Measurements from ENCODE around the gene TCF3.

Gene TCF3

GRCh38 chr19:1626417-1627010 is 25.9 kb downstream of the TCF3 start:
- Histone ChIP-seq H2BK5ac (ENCODE audit: low read depth, low read length, poor library complexity, severe bottlenecking) (no peak overlapping the region), H3K36me3 (ENCODE audit: control insufficient read depth in 1 of 2, insufficient read depth in 2 of 2, low read depth in 1 of 2, low read length in 2 of 2) (peaks cover 38 to 86% of the 10 kb centered on the region in 2 experiments), H3K14ac (ENCODE audit: low read length in 2 of 2) (no peak overlapping the region), H3K4me3 (ENCODE audit: insufficient read depth in 1 of 2, low read depth in 1 of 2, low read length in 2 of 2) (no peak overlapping the region), H3K4me1 (ENCODE audit: control insufficient read depth, insufficient read depth, low read depth, low read length) (peaks cover 10% of the 10 kb centered on the region), H3K18ac (ENCODE audit: low read depth in 1 of 2, low read length in 2 of 2) (no peak overlapping the region), H3K27ac (ENCODE audit: low read length, poor library complexity, severe bottlenecking) (no peak overlapping the region), H2AK5ac (ENCODE audit: low read length, severe bottlenecking) (no peak overlapping the region), H3K27me3 (ENCODE audit: control insufficient read depth in 1 of 2, insufficient read depth in 1 of 2, low read length in 2 of 2) (no peaks in the 10 kb centered on the region), H4K91ac (ENCODE audit: low read length) (no peak overlapping the region), H2BK15ac (ENCODE audit: low read depth, poor library complexity, severe bottlenecking) (no peak overlapping the region), H4K8ac (ENCODE audit: low read length) (peak overlapping the region; percentile 50), H3K4ac (ENCODE audit: low read depth in 1 of 2, low read length in 2 of 2) (no peak overlapping the region), H3K9me3 (ENCODE audit: control insufficient read depth, low read length) (no peaks in the 10 kb centered on the region), H2AFZ (ENCODE audit: low read depth, low read length) (no peak overlapping the region), H2BK12ac (ENCODE audit: low read length in 2 of 2) (no peak overlapping the region), H2BK120ac (ENCODE audit: low read depth, low read length) (no peak overlapping the region), H3K79me1 (replicated peaks; ENCODE audit: low read length, poor library complexity, severe bottlenecking) (peaks cover 54% of the 10 kb centered on the region), H3K4me2 (ENCODE audit: low read length, poor library complexity, severe bottlenecking) (no peak overlapping the region), H3K9ac (ENCODE audit: low read length) (no peak overlapping the region), H3K23ac (ENCODE audit: low read length in 2 of 2) (no peak overlapping the region)
- no peak for DNase-seq
- WGBS = 95% methylated on average over 32 of the region's 32 CpGs

- no peaks in the 10 kb centered on the region for H3K9me3 ChIP-seq (ENCODE audit: control insufficient read depth, low read length)
- peaks cover 6% of the 10 kb centered on the region for H3K4me1 ChIP-seq (ENCODE audit: control insufficient read depth, insufficient read depth, low read depth, low read length)
- no peak overlapping the region for H3K27ac ChIP-seq (ENCODE audit: low read length, poor library complexity, severe bottlenecking)
- H3K9ac ChIP-seq (ENCODE audit: low read length) = no peak overlapping the region
- no peak overlapping the region for H2BK120ac ChIP-seq (ENCODE audit: low read depth, low read length)
- no peak overlapping the region for H3K14ac ChIP-seq (ENCODE audit: low read length in 2 of 2)
- no peak overlapping the region for H3K23ac ChIP-seq (ENCODE audit: low read length in 2 of 2)
- no peak overlapping the region for H3K4me2 ChIP-seq (ENCODE audit: low read length, poor library complexity, severe bottlenecking)
- H3K36me3 ChIP-seq (ENCODE audit: control insufficient read depth in 1 of 2, insufficient read depth in 2 of 2, low read depth in 1 of 2, low read length in 2 of 2) = peaks cover 48 to 87% of the 10 kb centered on the region in 2 experiments
- H4K91ac ChIP-seq (ENCODE audit: low read length) = no peak overlapping the region
- no peak overlapping the region for H3K4me3 ChIP-seq (ENCODE audit: insufficient read depth in 1 of 2, low read depth in 1 of 2, low read length in 2 of 2)
- H2AFZ ChIP-seq (ENCODE audit: low read depth, low read length) = no peak overlapping the region
- H3K79me1 ChIP-seq (replicated peaks; ENCODE audit: low read length, poor library complexity, severe bottlenecking) = peaks cover 60% of the 10 kb centered on the region
- no peak overlapping the region for H3K18ac ChIP-seq (ENCODE audit: low read depth in 1 of 2, low read length in 2 of 2)
- peak; percentile 67 for DNase-seq
- peak overlapping the region; percentile 57 for H4K8ac ChIP-seq (ENCODE audit: low read length)
- H2AK5ac ChIP-seq (ENCODE audit: low read length, severe bottlenecking) = no peak overlapping the region
- H3K4ac ChIP-seq (ENCODE audit: low read depth in 1 of 2, low read length in 2 of 2) = no peak overlapping the region
- no peak overlapping the region for H2BK12ac ChIP-seq (ENCODE audit: low read length in 2 of 2)
- no peak overlapping the region for H2BK5ac ChIP-seq (ENCODE audit: low read depth, low read length, poor library complexity, severe bottlenecking)
- H2BK15ac ChIP-seq (ENCODE audit: low read depth, poor library complexity, severe bottlenecking) = no peak overlapping the region
- no peaks in the 10 kb centered on the region for H3K27me3 ChIP-seq (ENCODE audit: control insufficient read depth in 1 of 2, insufficient read depth in 1 of 2, low read length in 2 of 2)
- WGBS = 75% methylated on average over 23 of the region's 23 CpGs
Measured at GRCh38 chr19:1624458-1624857, 28.0 kb downstream of the TCF3 start.

GRCh38 chr19:1622541-1622940 is 29.9 kb downstream of the TCF3 start:
- 89% methylated on average over 5 of the region's 5 CpGs for WGBS

GRCh38 chr19:1622007-1622406 is 30.4 kb downstream of the TCF3 start:
- H2AFZ ChIP-seq (ENCODE audit: low read depth, low read length) = no peak overlapping the region
- no peak overlapping the region for H3K18ac ChIP-seq (ENCODE audit: low read depth in 1 of 2, low read length in 2 of 2)
- no peak overlapping the region for H2BK12ac ChIP-seq (ENCODE audit: low read length in 2 of 2)
- H2AK5ac ChIP-seq (ENCODE audit: low read length, severe bottlenecking) = no peak overlapping the region
- no peak overlapping the region for H2BK15ac ChIP-seq (ENCODE audit: low read depth, poor library complexity, severe bottlenecking)
- no peak for DNase-seq
- 97% methylated on average over 22 of the region's 23 CpGs for WGBS
- no peak overlapping the region for H3K27ac ChIP-seq (ENCODE audit: low read length, poor library complexity, severe bottlenecking)
- H3K36me3 ChIP-seq (ENCODE audit: control insufficient read depth in 1 of 2, insufficient read depth in 2 of 2, low read depth in 1 of 2, low read length in 2 of 2) = peaks cover 69 to 99% of the 10 kb centered on the region in 2 experiments
- H3K23ac ChIP-seq (ENCODE audit: low read length in 2 of 2) = no peak overlapping the region
- H3K9ac ChIP-seq (ENCODE audit: low read length) = no peak overlapping the region
- no peak overlapping the region for H4K91ac ChIP-seq (ENCODE audit: low read length)
- no peak overlapping the region for H4K8ac ChIP-seq (ENCODE audit: low read length)
- H3K27me3 ChIP-seq (ENCODE audit: control insufficient read depth in 1 of 2, insufficient read depth in 1 of 2, low read length in 2 of 2) = no peaks in the 10 kb centered on the region
- no peak overlapping the region for H3K14ac ChIP-seq (ENCODE audit: low read length in 2 of 2)
- no peak overlapping the region for H3K4me2 ChIP-seq (ENCODE audit: low read length, poor library complexity, severe bottlenecking)
- no peak overlapping the region for H2BK5ac ChIP-seq (ENCODE audit: low read depth, low read length, poor library complexity, severe bottlenecking)
- H3K4me3 ChIP-seq (ENCODE audit: insufficient read depth in 1 of 2, low read depth in 1 of 2, low read length in 2 of 2) = no peak overlapping the region
- peaks cover 6% of the 10 kb centered on the region for H3K4me1 ChIP-seq (ENCODE audit: control insufficient read depth, insufficient read depth, low read depth, low read length)
- peaks cover 58% of the 10 kb centered on the region for H3K79me1 ChIP-seq (replicated peaks; ENCODE audit: low read length, poor library complexity, severe bottlenecking)
- no peaks in the 10 kb centered on the region for H3K9me3 ChIP-seq (ENCODE audit: control insufficient read depth, low read length)
- no peak overlapping the region for H3K4ac ChIP-seq (ENCODE audit: low read depth in 1 of 2, low read length in 2 of 2)
- no peak overlapping the region for H2BK120ac ChIP-seq (ENCODE audit: low read depth, low read length)

More at GRCh38 chr19:1622541-1622940, 29.9 kb downstream of the TCF3 start:
- H3K4ac ChIP-seq (ENCODE audit: low read depth in 1 of 2, low read length in 2 of 2) = no peak overlapping the region
- no peak overlapping the region for H3K18ac ChIP-seq (ENCODE audit: low read depth in 1 of 2, low read length in 2 of 2)
- no peak overlapping the region for H3K27ac ChIP-seq (ENCODE audit: low read length, poor library complexity, severe bottlenecking)
- no peak overlapping the region for H3K23ac ChIP-seq (ENCODE audit: low read length in 2 of 2)
- no peak overlapping the region for H2BK12ac ChIP-seq (ENCODE audit: low read length in 2 of 2)
- H3K4me3 ChIP-seq (ENCODE audit: insufficient read depth in 1 of 2, low read depth in 1 of 2, low read length in 2 of 2) = no peak overlapping the region
- H3K4me2 ChIP-seq (ENCODE audit: low read length, poor library complexity, severe bottlenecking) = no peak overlapping the region
- no peak overlapping the region for H2BK15ac ChIP-seq (ENCODE audit: low read depth, poor library complexity, severe bottlenecking)
- no peaks in the 10 kb centered on the region for H3K27me3 ChIP-seq (ENCODE audit: control insufficient read depth in 1 of 2, insufficient read depth in 1 of 2, low read length in 2 of 2)
- no peak overlapping the region for H4K91ac ChIP-seq (ENCODE audit: low read length)
- H2AFZ ChIP-seq (ENCODE audit: low read depth, low read length) = no peak overlapping the region
- H2BK120ac ChIP-seq (ENCODE audit: low read depth, low read length) = no peak overlapping the region
- peaks cover 6% of the 10 kb centered on the region for H3K4me1 ChIP-seq (ENCODE audit: control insufficient read depth, insufficient read depth, low read depth, low read length)
- H3K36me3 ChIP-seq (ENCODE audit: control insufficient read depth in 1 of 2, insufficient read depth in 2 of 2, low read depth in 1 of 2, low read length in 2 of 2) = peaks cover 64 to 99% of the 10 kb centered on the region in 2 experiments
- no peak for DNase-seq
- H3K79me1 ChIP-seq (replicated peaks; ENCODE audit: low read length, poor library complexity, severe bottlenecking) = peaks cover 63% of the 10 kb centered on the region
- H3K14ac ChIP-seq (ENCODE audit: low read length in 2 of 2) = no peak overlapping the region
- H4K8ac ChIP-seq (ENCODE audit: low read length) = no peak overlapping the region
- no peak overlapping the region for H2BK5ac ChIP-seq (ENCODE audit: low read depth, low read length, poor library complexity, severe bottlenecking)
- H2AK5ac ChIP-seq (ENCODE audit: low read length, severe bottlenecking) = no peak overlapping the region
- no peaks in the 10 kb centered on the region for H3K9me3 ChIP-seq (ENCODE audit: control insufficient read depth, low read length)
- H3K9ac ChIP-seq (ENCODE audit: low read length) = no peak overlapping the region

Data from mesenchymal stem cell (in vitro differentiated cells and primary cell).